GM19351 (cell line): ENCODE measurements around the gene HCFC1R1.

ENCODE experiments used
- ATAC-seq: cut with Tn5 transposase; IDR thresholded peaks from one replicate; pipeline ENCODE4 v1.9.1; 2021; ENCODE audit warnings: mild to moderate bottlenecking, moderate library complexity; ENCODE audit not compliant: unreplicated experiment

Gene HCFC1R1

GRCh38 chr16:2979669-2980226 lies 44.0 kb downstream of the HCFC1R1 start:
- ATAC-seq, result peak; percentile 5

GRCh38 chr16:2977440-2977839 lies 46.3 kb downstream of the HCFC1R1 start:
- ATAC-seq, result no peak

- ATAC-seq, result no peak
Observed at GRCh38 chr16:2976673-2977072, 47.1 kb downstream of the HCFC1R1 start.

DNA sequence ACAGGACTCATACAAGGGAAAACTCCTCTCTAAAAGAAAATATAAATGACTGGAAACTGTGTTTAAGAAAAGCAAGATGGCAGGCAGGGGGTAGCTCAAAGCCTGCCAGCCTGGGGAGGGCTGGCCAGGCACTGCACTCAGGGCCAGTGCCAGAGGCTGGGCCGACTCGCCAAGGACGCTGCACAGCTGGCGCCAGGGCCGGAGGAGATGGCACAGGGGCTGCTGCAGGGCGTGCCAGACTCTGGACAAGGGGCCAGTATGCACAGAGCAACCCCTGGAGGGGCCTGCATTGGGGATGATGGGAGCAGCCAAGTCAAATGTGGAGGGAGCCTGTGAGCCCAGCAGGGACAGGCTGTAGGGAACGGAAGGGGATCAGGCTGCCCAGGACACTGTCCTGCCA lies 47.5 kb downstream of the HCFC1R1 start:
- no peak for ATAC-seq

GRCh38 chr16:2975161-2975795 lies 48.5 kb downstream of the HCFC1R1 start:
- ATAC-seq, result no peak

- no peak for ATAC-seq
Observed at GRCh38 chr16:2974319-2975056, 49.3 kb downstream of the HCFC1R1 start.

GRCh38 chr16:2973605-2974318 lies 50.0 kb downstream of the HCFC1R1 start:
- ATAC-seq, result no peak

GRCh38 chr16:2973093-2973492 lies 50.6 kb downstream of the HCFC1R1 start:
- no peak for ATAC-seq
